ENCODE measurements around the gene GRIA1. TPM values are rescaled to one million over a fixed set of nuclear protein-coding genes. Genes with fewer than 3 reads are reported as not detected.

Gene GRIA1
- total RNA-seq, 1 donor from 2014 or later: 0.55 TPM

DNA sequence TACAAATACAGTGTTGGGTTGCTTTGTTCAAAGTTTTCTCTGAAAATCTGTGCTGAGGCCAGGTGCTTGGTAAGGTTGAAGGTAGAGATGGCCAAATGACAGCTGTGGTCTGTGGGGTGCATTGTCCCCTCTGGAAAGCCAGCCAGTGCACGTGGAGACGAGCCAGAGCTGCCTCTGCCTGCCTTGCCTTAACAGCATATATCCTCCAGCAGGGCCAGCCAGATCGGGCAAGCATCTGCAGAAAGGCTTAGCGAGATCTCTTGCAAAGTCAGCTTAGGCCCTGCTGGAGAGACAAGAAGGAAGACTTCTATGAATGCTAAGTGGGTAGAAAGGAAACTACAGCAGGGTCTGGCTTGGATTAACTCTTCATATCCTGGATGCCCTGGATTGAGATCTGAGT, 49.5 kb downstream of the GRIA1 start:
- Mint-ChIP-seq H3K27ac (ENCODE audit: unreplicated experiment) (no peak overlapping the region), H3K4me3 (ENCODE audit: unreplicated experiment) (no peak overlapping the region), H3K27me3 (ENCODE audit: low read depth) (no peaks in the 10 kb centered on the region), H3K36me3 (ENCODE audit: low read depth) (peaks cover 3% of the 10 kb centered on the region), H3K4me1 (ENCODE audit: low read depth) (no peaks in the 10 kb centered on the region), H3K9me3 (ENCODE audit: low read depth) (no peaks in the 10 kb centered on the region)
- no peak for TF ChIP-seq CTCF (IDR thresholded peaks at IDR 0.05)
- no peak for DNase-seq (ENCODE audit: low spot score)

DNA sequence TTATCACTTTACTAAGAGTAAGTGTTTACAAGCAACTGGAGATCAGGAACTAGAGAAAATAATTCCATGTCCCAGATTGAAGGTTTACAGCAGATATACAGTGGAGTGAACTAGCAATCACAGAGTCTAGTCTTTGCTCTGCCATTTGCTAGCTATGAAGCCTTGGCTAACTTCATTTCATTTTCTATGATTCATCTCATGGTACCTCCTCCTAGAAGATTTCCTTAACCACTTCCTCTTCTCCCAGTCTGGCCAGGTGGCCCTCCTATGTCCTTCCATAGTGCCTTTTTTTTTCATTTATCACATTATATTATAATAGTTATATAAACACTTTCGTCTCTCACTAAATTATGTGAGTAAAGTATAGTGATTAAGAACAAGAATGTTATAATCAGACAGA, 52.1 kb downstream of the GRIA1 start:
- Mint-ChIP-seq H3K36me3 (ENCODE audit: low read depth) (peaks cover 3% of the 10 kb centered on the region), H3K4me1 (ENCODE audit: low read depth) (no peaks in the 10 kb centered on the region), H3K9me3 (ENCODE audit: low read depth) (no peaks in the 10 kb centered on the region), H3K4me3 (ENCODE audit: unreplicated experiment) (no peak overlapping the region), H3K27ac (ENCODE audit: unreplicated experiment) (no peak overlapping the region), H3K27me3 (ENCODE audit: low read depth) (no peaks in the 10 kb centered on the region)
- DNase-seq (ENCODE audit: low spot score): no peak
- no peak for TF ChIP-seq CTCF (IDR thresholded peaks at IDR 0.05)

DNA sequence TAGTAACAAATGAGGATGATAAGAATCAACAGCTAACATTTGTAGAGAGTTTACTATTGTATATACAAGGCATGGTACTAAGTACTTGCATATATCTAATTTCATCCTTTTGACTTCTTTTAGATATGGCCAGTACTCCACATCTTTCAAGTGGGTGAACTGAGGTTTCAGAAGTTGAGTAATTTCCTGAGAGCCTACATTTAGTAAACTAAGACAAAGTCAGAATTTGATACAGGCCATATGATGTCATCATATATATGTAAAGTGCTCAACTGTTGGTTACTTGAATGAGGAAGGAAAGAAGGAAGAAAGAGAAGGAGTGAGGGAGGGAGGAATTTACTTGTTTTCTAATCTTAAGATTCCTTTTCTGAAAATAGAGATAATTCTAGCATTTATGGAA, 52.8 kb downstream of the GRIA1 start:
- H3K27ac Mint-ChIP-seq (ENCODE audit: unreplicated experiment): no peak overlapping the region
- no peaks in the 10 kb centered on the region for H3K9me3 Mint-ChIP-seq (ENCODE audit: low read depth)
- DNase-seq (ENCODE audit: low spot score): no peak
- H3K4me1 Mint-ChIP-seq (ENCODE audit: low read depth): no peaks in the 10 kb centered on the region
- no peak for TF ChIP-seq CTCF (IDR thresholded peaks at IDR 0.05)
- no peak overlapping the region for H3K4me3 Mint-ChIP-seq (ENCODE audit: unreplicated experiment)
- H3K36me3 Mint-ChIP-seq (ENCODE audit: low read depth): peaks cover 3% of the 10 kb centered on the region
- H3K27me3 Mint-ChIP-seq (ENCODE audit: low read depth): no peaks in the 10 kb centered on the region

GRCh38 chr5:153543959-153544470, 53.5 kb downstream of the GRIA1 start:
- Mint-ChIP-seq H3K36me3 (ENCODE audit: low read depth) (peaks cover 3% of the 10 kb centered on the region), H3K4me1 (ENCODE audit: low read depth) (no peaks in the 10 kb centered on the region), H3K27ac (ENCODE audit: unreplicated experiment) (no peak overlapping the region), H3K4me3 (ENCODE audit: unreplicated experiment) (no peak overlapping the region), H3K9me3 (ENCODE audit: low read depth) (no peaks in the 10 kb centered on the region), H3K27me3 (ENCODE audit: low read depth) (no peaks in the 10 kb centered on the region)
- no peak for TF ChIP-seq CTCF (IDR thresholded peaks at IDR 0.05)
- no peak for DNase-seq (ENCODE audit: low spot score)

DNA sequence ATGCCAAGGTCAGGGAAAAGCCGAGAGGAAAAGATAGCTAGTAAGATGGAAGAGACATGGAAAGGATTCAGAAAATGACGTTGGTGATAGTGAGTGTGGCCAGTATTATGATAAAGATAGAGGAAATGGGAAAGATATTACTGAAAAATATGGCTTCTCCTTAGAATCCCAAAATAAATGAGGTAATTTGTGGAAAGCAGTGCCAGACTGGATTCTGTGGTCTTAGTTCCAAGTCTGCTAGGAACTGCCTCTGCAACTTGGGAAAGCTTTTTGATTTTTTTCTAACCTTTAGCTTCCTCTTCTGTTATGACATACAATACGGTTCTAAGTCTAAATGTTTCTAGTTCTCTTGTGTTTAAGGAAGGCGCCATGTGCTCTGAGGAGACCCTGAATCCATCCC, 54.2 kb downstream of the GRIA1 start:
- H3K4me1 Mint-ChIP-seq (ENCODE audit: low read depth): no peaks in the 10 kb centered on the region
- peaks cover 3% of the 10 kb centered on the region for H3K36me3 Mint-ChIP-seq (ENCODE audit: low read depth)
- no peak for TF ChIP-seq CTCF (IDR thresholded peaks at IDR 0.05)
- DNase-seq (ENCODE audit: low spot score): no peak
- no peak overlapping the region for H3K4me3 Mint-ChIP-seq (ENCODE audit: unreplicated experiment)
- no peaks in the 10 kb centered on the region for H3K27me3 Mint-ChIP-seq (ENCODE audit: low read depth)
- H3K9me3 Mint-ChIP-seq (ENCODE audit: low read depth): no peaks in the 10 kb centered on the region
- no peak overlapping the region for H3K27ac Mint-ChIP-seq (ENCODE audit: unreplicated experiment)

Measured in chondrocyte (in vitro differentiated cells).